HG03520 (cell line): ENCODE results near the gene TMEM144.

Experiments
- ATAC-seq: cut with Tn5 transposase; IDR thresholded peaks from one replicate; pipeline ENCODE4 v1.9.1; 2021; ENCODE audit warnings: mild to moderate bottlenecking, moderate library complexity; ENCODE audit not compliant: unreplicated experiment

TMEM144 gene

GRCh38 chr4:158292156-158292555 lies 81.9 kb downstream of the TMEM144 start:
- ATAC-seq, result no peak

GRCh38 chr4:158295053-158295452 lies 84.8 kb downstream of the TMEM144 start:
- no peak for ATAC-seq

GRCh38 chr4:158297866-158298265 lies 87.6 kb downstream of the TMEM144 start:
- ATAC-seq, result no peak

- ATAC-seq, result no peak
Observed at GRCh38 chr4:158299459-158300007, 89.2 kb downstream of the TMEM144 start.

GRCh38 chr4:158300012-158300411 lies 89.7 kb downstream of the TMEM144 start:
- ATAC-seq, result no peak

- no peak for ATAC-seq
Observed at GRCh38 chr4:158302076-158302866, 92.0 kb downstream of the TMEM144 start.

- ATAC-seq, result no peak
Observed at GRCh38 chr4:158304694-158305093, 94.4 kb downstream of the TMEM144 start.
